RWPE2 (cell line): Measurements from ENCODE around the gene GOLPH3L.

ENCODE experiments used
- ATAC-seq: fragments of 200-7000 bp; cut with Tn5 transposase; 3 replicates; pipeline ENCODE4 v1.9.1; 2021; ENCODE audit warnings: low read depth
- DNase-seq: peaks from one replicate; pipeline ENCODE4 v3.0.0-alpha.2; 2020; ENCODE audit warnings: low spot score
- H3K27ac ChIP-seq: fragments of 450-650 bp; 2 replicates; pipeline ENCODE4 v1.5.1; 2017; ENCODE audit warnings: mild to moderate bottlenecking; ENCODE audit not compliant: poor library complexity, severe bottlenecking
- H3K27me3 ChIP-seq: fragments of 250-450 bp; sonication (Bioruptor Pico); 2 replicates; pipeline ENCODE4 v1.5.1; 2021; ENCODE audit warnings: mild to moderate bottlenecking, moderate library complexity; ENCODE audit not compliant: insufficient read depth, poor library complexity, severe bottlenecking
- H3K36me3 ChIP-seq: fragments of 250-450 bp; sonication (Bioruptor Pico); 2 replicates; pipeline ENCODE4 v1.5.1; 2020; ENCODE audit warnings: low read depth, mild to moderate bottlenecking, moderate library complexity
- H3K4me1 ChIP-seq: fragments of 250-450 bp; sonication (Bioruptor Pico); 2 replicates; pipeline ENCODE4 v1.5.1; 2021; ENCODE audit warnings: mild to moderate bottlenecking, moderate library complexity; ENCODE audit not compliant: insufficient read depth, poor library complexity, severe bottlenecking
- H3K4me3 ChIP-seq: fragments of 250-450 bp; sonication (Bioruptor Pico); 2 replicates; pipeline ENCODE4 v1.5.1; 2021; ENCODE audit warnings: mild to moderate bottlenecking, moderate library complexity; ENCODE audit not compliant: severe bottlenecking
- H3K9me3 ChIP-seq: fragments of 250-450 bp; sonication (Bioruptor Pico); 2 replicates; pipeline ENCODE4 v1.5.1; 2021; ENCODE audit warnings: mild to moderate bottlenecking, moderate library complexity; ENCODE audit not compliant: severe bottlenecking
- CTCF ChIP-seq: fragments of 450-650 bp; IDR thresholded peaks from one replicate; pipeline ENCODE4 v1.5.1; 2017; ENCODE audit warnings: mild to moderate bottlenecking, moderate library complexity; ENCODE audit not compliant: poor library complexity, severe bottlenecking

The GOLPH3L gene

GRCh38 chr1:150703427-150703826 lies 6.5 kb upstream of the GOLPH3L start:
- DNase-seq (no peak), ATAC-seq (no peak)
- Histone ChIP-seq H3K9me3 (no peaks in the 10 kb centered on the region), H3K36me3 (no peaks in the 10 kb centered on the region), H3K4me3 (no peak overlapping the region), H3K4me1 (no peaks in the 10 kb centered on the region), H3K27me3 (no peaks in the 10 kb centered on the region), H3K27ac (no peak overlapping the region)
- TF ChIP-seq CTCF: no peak

- Histone ChIP-seq H3K27ac (peak overlapping the region; percentile 27), H3K27me3 (no peaks in the 10 kb centered on the region), H3K9me3 (no peaks in the 10 kb centered on the region), H3K36me3 (peaks cover 38% of the 10 kb centered on the region), H3K4me1 (peaks cover 19% of the 10 kb centered on the region), H3K4me3 (peak overlapping the region; percentile 72)
- no peak for TF ChIP-seq CTCF
- ATAC-seq (no peak; the same call in 2 of the 3 replicates), DNase-seq (no peak)
These were observed 364 bp downstream of the GOLPH3L start for GRCh38 chr1:150696590-150696989.

- Histone ChIP-seq H3K4me1 (peaks cover 19% of the 10 kb centered on the region), H3K27me3 (no peaks in the 10 kb centered on the region), H3K9me3 (no peaks in the 10 kb centered on the region), H3K27ac (peak overlapping the region; percentile 27), H3K36me3 (peaks cover 42% of the 10 kb centered on the region), H3K4me3 (peak overlapping the region; percentile 72)
- DNase-seq: no peak
- ATAC-seq: no peak
- no peak for TF ChIP-seq CTCF
These were observed 792 bp downstream of the GOLPH3L start for GRCh38 chr1:150696162-150696561.

GRCh38 chr1:150695561-150695960 lies 1.4 kb downstream of the GOLPH3L start:
- H3K4me1 ChIP-seq: peaks cover 19% of the 10 kb centered on the region
- H3K4me3 ChIP-seq: peak overlapping the region; percentile 72
- H3K36me3 ChIP-seq: peaks cover 48% of the 10 kb centered on the region
- TF ChIP-seq CTCF: no peak
- no peak for ATAC-seq
- no peaks in the 10 kb centered on the region for H3K27me3 ChIP-seq
- DNase-seq: no peak
- peak overlapping the region; percentile 27 for H3K27ac ChIP-seq
- H3K9me3 ChIP-seq: no peaks in the 10 kb centered on the region

GRCh38 chr1:150692720-150693119 lies 4.2 kb downstream of the GOLPH3L start:
- no peaks in the 10 kb centered on the region for H3K27me3 ChIP-seq
- H3K4me1 ChIP-seq: peaks cover 16% of the 10 kb centered on the region
- no peak overlapping the region for H3K4me3 ChIP-seq
- DNase-seq (no peak), ATAC-seq (no peak)
- no peaks in the 10 kb centered on the region for H3K9me3 ChIP-seq
- peaks cover 75% of the 10 kb centered on the region for H3K36me3 ChIP-seq
- peak overlapping the region; percentile 30 for H3K27ac ChIP-seq
- TF ChIP-seq CTCF: no peak
